HCT116 (cell line): ENCODE measurements around the gene ABHD2. TPM values are rescaled to one million over a fixed set of nuclear protein-coding genes. Genes with fewer than 3 reads are reported as not detected.

Source experiments
- ATAC-seq: fragments of 200-7000 bp; cut with Tn5 transposase; 2 replicates; pipeline ENCODE4 v1.9.1; 2020; ENCODE audit warnings: mild to moderate bottlenecking, moderate library complexity
- BruUV-seq: library from RNA; stranded (reverse); fragments of 400-500 nt; replicated peaks from 2 replicates; lab custom pipeline; 2021; lab: Mats Ljungman, UMichigan
- CTCF ChIA-PET: fragments of 300-600 bp; sonication (Branson Sonifier 250); formaldehyde crosslinking; loops from one replicate; lab custom pipeline; 2021; ENCODE audit warnings: antibody characterized with exemption; lab: Charles Lee
- POLR2A ChIA-PET: fragments of 300-600, 350-600 bp; sonication (Branson Sonifier 250); formaldehyde crosslinking; loops from one replicate; lab custom pipeline; 2021; ENCODE audit warnings: antibody characterized with exemption; lab: Charles Lee
- RAD21 ChIA-PET, 2 experiments: fragments of 300-600 bp; sonication (Branson Sonifier 250); formaldehyde crosslinking; loops; one replicate each; lab custom pipeline; 2023; ENCODE audit warnings: low total read pairs in 2 of 2; ENCODE audit not compliant: uncharacterized antibody in 2 of 2, unreplicated experiment in 2 of 2, low non-redundant PET in 1 of 2; lab: Charles Lee
- DNase-seq: peaks from one replicate; pipeline ENCODE4 v3.0.0-alpha.2; 2010; ENCODE audit warnings: low read depth, low spot score
- H2AFZ ChIP-seq: fragments of 200-600 bp; shearing (Covaris generic), sonication (generic); 2 replicates; pipeline ENCODE4 v1.6.1; 2017; ENCODE audit warnings: low read depth, mixed run types, mixed read lengths, antibody characterized with exemption, low read length; ENCODE audit not compliant: poor library complexity, severe bottlenecking
- H3K27ac ChIP-seq: 2 replicates; pipeline ENCODE4 v1.5.1; 2012; ENCODE audit warnings: low read depth, low read length
- H3K27me3 ChIP-seq: fragments of 200-600 bp; sonication (generic); 2 replicates; pipeline ENCODE4 v1.6.1; 2016; ENCODE audit warnings: mixed run types, low read length, mixed read lengths; ENCODE audit not compliant: insufficient read depth
- H3K36me3 ChIP-seq, 2 experiments: fragments of 200-500 bp in 1 of 2; fragments of 200-600 bp in 1 of 2; sonication (Bioruptor generic) in 1 of 2; sonication (generic) in 1 of 2; 2 replicates each; pipeline versions ENCODE4 v1.5.1 to v1.6.1; 2014 to 2016; ENCODE audit warnings: low read length in 2 of 2, inconsistent platforms in 1 of 2, mixed read lengths in 1 of 2, mixed run types in 1 of 2; ENCODE audit not compliant: insufficient read depth in 2 of 2, control insufficient read depth in 1 of 2
- H3K4me1 ChIP-seq, 2 experiments: fragments of 200-600 bp in 1 of 2; sonication (generic) in 1 of 2; 2 replicates each; pipeline versions ENCODE4 v1.5.1 to v1.6.1; 2012 to 2017; ENCODE audit warnings: low read length in 2 of 2, inconsistent platforms in 1 of 2, mild to moderate bottlenecking in 1 of 2, mixed read lengths in 1 of 2, mixed run types in 1 of 2, moderate library complexity in 1 of 2; ENCODE audit not compliant: insufficient read depth in 2 of 2, control insufficient read depth in 1 of 2
- H3K4me2 ChIP-seq: fragments of 200-600 bp; sonication (generic); 2 replicates; pipeline ENCODE4 v1.6.1; 2017; ENCODE audit warnings: mixed run types, low read length, mixed read lengths
- H3K4me3 ChIP-seq, 2 experiments: fragments of 200-600 bp in 1 of 2; sonication (generic) in 1 of 2; replicated peaks in 1 of 2; 2 replicates each; pipeline ENCODE4 v1.5.1; 2011 to 2016; ENCODE audit warnings: low read length in 2 of 2, control low read depth in 1 of 2, low read depth in 1 of 2, mild to moderate bottlenecking in 1 of 2, mixed read lengths in 1 of 2, mixed run types in 1 of 2
- H3K79me2 ChIP-seq: fragments of 200-600 bp; sonication (generic); 2 replicates; pipeline ENCODE4 v1.6.1; 2017; ENCODE audit warnings: mild to moderate bottlenecking, mixed run types, low read length, moderate library complexity, mixed read lengths; ENCODE audit not compliant: insufficient read depth
- H3K9ac ChIP-seq: fragments of 200-600 bp; sonication (generic); 2 replicates; pipeline ENCODE4 v1.6.1; 2016; ENCODE audit warnings: low read length, mixed read lengths
- H3K9me2 ChIP-seq: fragments of 200-600 bp; sonication (generic), shearing (Covaris generic); 2 replicates; pipeline ENCODE4 v1.6.1; 2017; ENCODE audit warnings: mixed run types, mild to moderate bottlenecking, moderate library complexity; ENCODE audit not compliant: insufficient read depth
- H3K9me3 ChIP-seq, 2 experiments: fragments of 200-500 bp in 1 of 2; fragments of 200-600 bp in 1 of 2; sonication (Bioruptor generic) in 1 of 2; sonication (generic) in 1 of 2; 2 replicates each; pipeline ENCODE4 v1.6.1; 2014 to 2017; ENCODE audit warnings: low read length in 2 of 2, mixed read lengths in 2 of 2, inconsistent platforms in 1 of 2, low read depth in 1 of 2, mild to moderate bottlenecking in 1 of 2, mixed run types in 1 of 2, moderate library complexity in 1 of 2; ENCODE audit not compliant: control insufficient read depth in 1 of 2, insufficient read depth in 1 of 2
- H4K20me1 ChIP-seq: fragments of 200-600 bp; sonication (generic), shearing (Covaris generic); 2 replicates; pipeline ENCODE4 v1.6.1; 2017; ENCODE audit warnings: mixed run types, mild to moderate bottlenecking, moderate library complexity; ENCODE audit not compliant: insufficient read depth
- CBX3 ChIP-seq: IDR thresholded peaks from 2 replicates; pipeline ENCODE4 v1.6.1; 2012; ENCODE audit warnings: low read depth
- CEBPB ChIP-seq: IDR thresholded peaks from 2 replicates; pipeline ENCODE4 v1.6.1; 2012; ENCODE audit warnings: low read depth
- EGR1 ChIP-seq: IDR thresholded peaks from 2 replicates; pipeline ENCODE4 v1.6.1; 2012; ENCODE audit warnings: low read depth
- EZH2phosphoT487 ChIP-seq: fragments of 200-600 bp; IDR thresholded peaks from 2 replicates; pipeline ENCODE4 v1.6.1; 2018; ENCODE audit warnings: antibody characterized with exemption, borderline replicate concordance
- FOSL1 ChIP-seq: IDR thresholded peaks from 2 replicates; pipeline ENCODE4 v1.6.1; 2012; ENCODE audit warnings: low read depth
- JUND ChIP-seq: IDR thresholded peaks from 2 replicates; pipeline ENCODE4 v1.6.1; 2012
- POLR2A ChIP-seq: IDR thresholded peaks from 2 replicates; pipeline ENCODE4 v1.7.0; 2011; ENCODE audit warnings: borderline replicate concordance; ENCODE audit not compliant: insufficient read depth, insufficient read length; ENCODE audit errors: extremely low read depth
- RAD21 ChIP-seq: IDR thresholded peaks from 2 replicates; pipeline ENCODE4 v1.6.1; 2012; ENCODE audit warnings: low read depth, mild to moderate bottlenecking
- TCF7L2 ChIP-seq: IDR thresholded peaks from 2 replicates; pipeline ENCODE4 v1.7.0; 2011; ENCODE audit warnings: borderline replicate concordance, inconsistent platforms; ENCODE audit not compliant: insufficient read depth, insufficient read length; ENCODE audit errors: extremely low read depth
- YY1 ChIP-seq: IDR thresholded peaks from 2 replicates; pipeline ENCODE4 v1.6.1; 2011; ENCODE audit warnings: low read length, low read depth, moderate library complexity, mild to moderate bottlenecking; ENCODE audit not compliant: insufficient replicate concordance; ENCODE audit errors: extremely low read depth
- ZFX ChIP-seq: fragments of 450-650 bp; IDR thresholded peaks from 2 replicates; pipeline ENCODE4 v1.6.1; 2017
- intact Hi-C: fragments of 100-400 bp; cut with micrococcal nuclease; formaldehyde crosslinking; loops from 2 replicates; pipeline ENCODE4 v1.10.0; 2022
- total RNA-seq: library from RNA; stranded (reverse); gene quantifications from one replicate; pipeline ENCODE4 v1.2.1, GENCODE V29; 2021; ENCODE audit not compliant: unreplicated experiment
- TF ChIP-seq, protein P1 (sequence below): IDR thresholded peaks from 2 replicates; pipeline ENCODE4 v1.6.1; 2012
- TF ChIP-seq, protein P2 (sequence below): IDR thresholded peaks from 2 replicates; pipeline ENCODE4 v1.6.1; 2012; ENCODE audit warnings: low read depth
- TF ChIP-seq, protein P3 (sequence below): IDR thresholded peaks from 2 replicates; pipeline ENCODE4 v1.6.1; 2011; ENCODE audit warnings: mild to moderate bottlenecking, low read length, moderate library complexity; ENCODE audit not compliant: insufficient replicate concordance; ENCODE audit errors: extremely low read depth
- TF ChIP-seq, protein P4 (sequence below): IDR thresholded peaks from 2 replicates; pipeline ENCODE4 v1.6.1; 2012
- TF ChIP-seq, protein P5 (sequence below), 3 experiments: fragments of 200-600 bp in 1 of 3; sonication (generic) in 1 of 3; IDR thresholded peaks in 2 of 3; conservative IDR thresholded peaks in 1 of 3; 2 replicates each; pipeline ENCODE4 v1.5.1; 2012 to 2017; ENCODE audit warnings: low read depth in 2 of 3, low read length in 2 of 3, antibody characterized with exemption in 1 of 3, borderline replicate concordance in 1 of 3, control low read depth in 1 of 3, mild to moderate bottlenecking in 1 of 3, mixed read lengths in 1 of 3, mixed run types in 1 of 3, moderate library complexity in 1 of 3; ENCODE audit not compliant: insufficient read depth in 1 of 3

ABHD2 gene
- total RNA-seq, 1 experiment from 2014 or later: 40.8 TPM

DNA sequence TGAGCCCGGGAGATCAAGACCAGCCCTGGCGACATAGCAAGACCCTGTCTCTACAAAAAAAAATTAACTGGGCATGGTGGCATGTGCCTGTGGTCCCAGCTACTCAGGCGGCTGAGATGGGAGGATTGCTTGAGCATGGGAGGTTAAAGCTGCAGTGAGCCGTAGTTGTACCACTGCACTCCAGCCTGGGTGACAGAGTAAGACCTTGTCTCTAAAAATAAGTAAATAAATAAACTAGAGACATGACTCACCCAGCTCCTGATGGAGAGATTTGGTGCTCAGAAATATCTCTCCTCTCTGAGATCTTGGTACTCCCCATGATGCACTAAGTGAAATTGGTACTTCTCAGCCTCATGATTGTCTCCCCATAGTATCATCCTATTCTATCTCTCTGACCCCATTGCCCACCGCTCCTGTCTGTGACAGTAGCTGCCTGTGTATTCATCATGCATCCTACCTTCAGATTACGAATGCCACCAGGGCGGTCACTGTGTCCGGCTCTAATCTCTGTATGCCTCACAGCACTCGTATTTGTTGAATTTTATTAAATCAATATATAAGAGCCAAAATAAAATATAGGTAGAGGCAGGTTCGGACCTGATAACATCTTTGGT, 50.9 kb downstream of the ABHD2 start:
- H3K4me1 ChIP-seq: peaks cover 0 to 5% of the 10 kb centered on the region in 2 experiments; a peak in 1 of 4 replicates
- no peaks in the 10 kb centered on the region for H3K27me3 ChIP-seq
- CTCF ChIA-PET: interaction anchor here (1.6 to 2.4 kb wide), 2 partner anchors 9 to 32 kb away, joined by 7 read pairs; no protein-coding TSS in a partner anchor
- RAD21 ChIA-PET: no interaction called here
- H4K20me1 ChIP-seq: no peaks in the 10 kb centered on the region
- POLR2A ChIA-PET: no interaction called here
- no peak overlapping the region for H2AFZ ChIP-seq
- H3K9ac ChIP-seq: no peak overlapping the region
- ATAC-seq (no peak), DNase-seq (no peak)
- intact Hi-C loops: loop anchor here (5.0 kb wide), 1 partner anchor 38 kb away; no protein-coding TSS in a partner anchor
- H3K4me3 ChIP-seq: no peak overlapping the region
- TF ChIP-seq ZFX (no peak), EGR1 (no peak), FOSL1 (no peak), YY1 (no peak), RAD21 (no peak), POLR2A (no peak), CEBPB (no peak), JUND (no peak), CBX3 (no peak), TCF7L2 (no peak), EZH2phosphoT487 (no peak)
- TF ChIP-seq, protein P1, sequence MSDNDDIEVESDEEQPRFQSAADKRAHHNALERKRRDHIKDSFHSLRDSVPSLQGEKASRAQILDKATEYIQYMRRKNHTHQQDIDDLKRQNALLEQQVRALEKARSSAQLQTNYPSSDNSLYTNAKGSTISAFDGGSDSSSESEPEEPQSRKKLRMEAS: no peak
- TF ChIP-seq, protein P2, sequence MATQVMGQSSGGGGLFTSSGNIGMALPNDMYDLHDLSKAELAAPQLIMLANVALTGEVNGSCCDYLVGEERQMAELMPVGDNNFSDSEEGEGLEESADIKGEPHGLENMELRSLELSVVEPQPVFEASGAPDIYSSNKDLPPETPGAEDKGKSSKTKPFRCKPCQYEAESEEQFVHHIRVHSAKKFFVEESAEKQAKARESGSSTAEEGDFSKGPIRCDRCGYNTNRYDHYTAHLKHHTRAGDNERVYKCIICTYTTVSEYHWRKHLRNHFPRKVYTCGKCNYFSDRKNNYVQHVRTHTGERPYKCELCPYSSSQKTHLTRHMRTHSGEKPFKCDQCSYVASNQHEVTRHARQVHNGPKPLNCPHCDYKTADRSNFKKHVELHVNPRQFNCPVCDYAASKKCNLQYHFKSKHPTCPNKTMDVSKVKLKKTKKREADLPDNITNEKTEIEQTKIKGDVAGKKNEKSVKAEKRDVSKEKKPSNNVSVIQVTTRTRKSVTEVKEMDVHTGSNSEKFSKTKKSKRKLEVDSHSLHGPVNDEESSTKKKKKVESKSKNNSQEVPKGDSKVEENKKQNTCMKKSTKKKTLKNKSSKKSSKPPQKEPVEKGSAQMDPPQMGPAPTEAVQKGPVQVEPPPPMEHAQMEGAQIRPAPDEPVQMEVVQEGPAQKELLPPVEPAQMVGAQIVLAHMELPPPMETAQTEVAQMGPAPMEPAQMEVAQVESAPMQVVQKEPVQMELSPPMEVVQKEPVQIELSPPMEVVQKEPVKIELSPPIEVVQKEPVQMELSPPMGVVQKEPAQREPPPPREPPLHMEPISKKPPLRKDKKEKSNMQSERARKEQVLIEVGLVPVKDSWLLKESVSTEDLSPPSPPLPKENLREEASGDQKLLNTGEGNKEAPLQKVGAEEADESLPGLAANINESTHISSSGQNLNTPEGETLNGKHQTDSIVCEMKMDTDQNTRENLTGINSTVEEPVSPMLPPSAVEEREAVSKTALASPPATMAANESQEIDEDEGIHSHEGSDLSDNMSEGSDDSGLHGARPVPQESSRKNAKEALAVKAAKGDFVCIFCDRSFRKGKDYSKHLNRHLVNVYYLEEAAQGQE: no peak
- TF ChIP-seq, protein P3, sequence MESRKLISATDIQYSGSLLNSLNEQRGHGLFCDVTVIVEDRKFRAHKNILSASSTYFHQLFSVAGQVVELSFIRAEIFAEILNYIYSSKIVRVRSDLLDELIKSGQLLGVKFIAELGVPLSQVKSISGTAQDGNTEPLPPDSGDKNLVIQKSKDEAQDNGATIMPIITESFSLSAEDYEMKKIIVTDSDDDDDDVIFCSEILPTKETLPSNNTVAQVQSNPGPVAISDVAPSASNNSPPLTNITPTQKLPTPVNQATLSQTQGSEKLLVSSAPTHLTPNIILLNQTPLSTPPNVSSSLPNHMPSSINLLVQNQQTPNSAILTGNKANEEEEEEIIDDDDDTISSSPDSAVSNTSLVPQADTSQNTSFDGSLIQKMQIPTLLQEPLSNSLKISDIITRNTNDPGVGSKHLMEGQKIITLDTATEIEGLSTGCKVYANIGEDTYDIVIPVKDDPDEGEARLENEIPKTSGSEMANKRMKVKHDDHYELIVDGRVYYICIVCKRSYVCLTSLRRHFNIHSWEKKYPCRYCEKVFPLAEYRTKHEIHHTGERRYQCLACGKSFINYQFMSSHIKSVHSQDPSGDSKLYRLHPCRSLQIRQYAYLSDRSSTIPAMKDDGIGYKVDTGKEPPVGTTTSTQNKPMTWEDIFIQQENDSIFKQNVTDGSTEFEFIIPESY: no peak
- TF ChIP-seq, protein P4, sequence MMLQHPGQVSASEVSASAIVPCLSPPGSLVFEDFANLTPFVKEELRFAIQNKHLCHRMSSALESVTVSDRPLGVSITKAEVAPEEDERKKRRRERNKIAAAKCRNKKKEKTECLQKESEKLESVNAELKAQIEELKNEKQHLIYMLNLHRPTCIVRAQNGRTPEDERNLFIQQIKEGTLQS: no peak
- TF ChIP-seq, protein P5, sequence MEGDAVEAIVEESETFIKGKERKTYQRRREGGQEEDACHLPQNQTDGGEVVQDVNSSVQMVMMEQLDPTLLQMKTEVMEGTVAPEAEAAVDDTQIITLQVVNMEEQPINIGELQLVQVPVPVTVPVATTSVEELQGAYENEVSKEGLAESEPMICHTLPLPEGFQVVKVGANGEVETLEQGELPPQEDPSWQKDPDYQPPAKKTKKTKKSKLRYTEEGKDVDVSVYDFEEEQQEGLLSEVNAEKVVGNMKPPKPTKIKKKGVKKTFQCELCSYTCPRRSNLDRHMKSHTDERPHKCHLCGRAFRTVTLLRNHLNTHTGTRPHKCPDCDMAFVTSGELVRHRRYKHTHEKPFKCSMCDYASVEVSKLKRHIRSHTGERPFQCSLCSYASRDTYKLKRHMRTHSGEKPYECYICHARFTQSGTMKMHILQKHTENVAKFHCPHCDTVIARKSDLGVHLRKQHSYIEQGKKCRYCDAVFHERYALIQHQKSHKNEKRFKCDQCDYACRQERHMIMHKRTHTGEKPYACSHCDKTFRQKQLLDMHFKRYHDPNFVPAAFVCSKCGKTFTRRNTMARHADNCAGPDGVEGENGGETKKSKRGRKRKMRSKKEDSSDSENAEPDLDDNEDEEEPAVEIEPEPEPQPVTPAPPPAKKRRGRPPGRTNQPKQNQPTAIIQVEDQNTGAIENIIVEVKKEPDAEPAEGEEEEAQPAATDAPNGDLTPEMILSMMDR (IDR thresholded peaks at IDR 0.05 in 2 of 3, conservative IDR thresholded peaks at IDR 0.05 in 1 of 3; ENCODE audit: borderline replicate concordance in 1 of 3, insufficient read depth in 1 of 3, low read depth in 2 of 3, low read length in 2 of 3): no peak
- H3K79me2 ChIP-seq: no peaks in the 10 kb centered on the region
- H3K27ac ChIP-seq: no peak overlapping the region
- no peaks in the 10 kb centered on the region for H3K9me3 ChIP-seq
- no TSS peak for BruUV-seq
- no peaks in the 10 kb centered on the region for H3K9me2 ChIP-seq
- no peak overlapping the region for H3K4me2 ChIP-seq
- no peaks in the 10 kb centered on the region for H3K36me3 ChIP-seq
